Subcutaneous adipose tissue (tissue), 4 donors: ENCODE data around the gene RAB7B. TPM values are rescaled to one million over a fixed set of nuclear protein-coding genes. Genes with fewer than 3 reads are reported as not detected.

ENCODE experiments used
- total RNA-seq, 4 donors: library from RNA; depleted of rRNA; stranded (reverse); fragments of >200 nt; gene quantifications; one replicate each; pipeline ENCODE4 v1.1.0, GENCODE V29; 2016
- TF ChIP-seq, protein P1 (sequence below): fragments of 450-650 bp; IDR thresholded peaks from one replicate; pipeline ENCODE4 v1.5.1; 2016; ENCODE audit warnings: low read depth, mild to moderate bottlenecking, control low read depth, antibody characterized with exemption, moderate library complexity

Gene RAB7B
- total RNA-seq, 4 donors from 2014 or later, result 1.7 to 24.5 (median 7.5) TPM

DNA sequence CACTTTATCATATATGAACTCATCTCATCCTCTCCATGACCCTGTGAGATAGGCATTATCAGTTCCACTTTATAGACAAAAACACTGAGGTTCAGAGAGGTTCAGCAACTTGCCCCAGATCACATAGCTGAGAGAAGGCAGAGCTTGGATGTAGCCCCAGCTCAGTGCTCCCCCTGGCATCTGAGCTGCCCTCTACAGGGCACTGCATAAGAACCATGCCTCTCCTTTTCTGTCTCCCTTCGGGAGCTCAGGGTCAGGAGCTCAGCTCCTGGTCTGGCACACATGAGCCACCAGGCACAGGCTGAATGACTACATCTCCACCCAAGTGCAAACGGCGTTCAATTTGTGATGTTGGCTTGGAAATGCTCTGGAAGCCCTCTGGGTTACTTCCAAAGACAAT is 16.9 kb downstream of the RAB7B start:
- TF ChIP-seq, protein P1, sequence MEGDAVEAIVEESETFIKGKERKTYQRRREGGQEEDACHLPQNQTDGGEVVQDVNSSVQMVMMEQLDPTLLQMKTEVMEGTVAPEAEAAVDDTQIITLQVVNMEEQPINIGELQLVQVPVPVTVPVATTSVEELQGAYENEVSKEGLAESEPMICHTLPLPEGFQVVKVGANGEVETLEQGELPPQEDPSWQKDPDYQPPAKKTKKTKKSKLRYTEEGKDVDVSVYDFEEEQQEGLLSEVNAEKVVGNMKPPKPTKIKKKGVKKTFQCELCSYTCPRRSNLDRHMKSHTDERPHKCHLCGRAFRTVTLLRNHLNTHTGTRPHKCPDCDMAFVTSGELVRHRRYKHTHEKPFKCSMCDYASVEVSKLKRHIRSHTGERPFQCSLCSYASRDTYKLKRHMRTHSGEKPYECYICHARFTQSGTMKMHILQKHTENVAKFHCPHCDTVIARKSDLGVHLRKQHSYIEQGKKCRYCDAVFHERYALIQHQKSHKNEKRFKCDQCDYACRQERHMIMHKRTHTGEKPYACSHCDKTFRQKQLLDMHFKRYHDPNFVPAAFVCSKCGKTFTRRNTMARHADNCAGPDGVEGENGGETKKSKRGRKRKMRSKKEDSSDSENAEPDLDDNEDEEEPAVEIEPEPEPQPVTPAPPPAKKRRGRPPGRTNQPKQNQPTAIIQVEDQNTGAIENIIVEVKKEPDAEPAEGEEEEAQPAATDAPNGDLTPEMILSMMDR, result no peak

DNA sequence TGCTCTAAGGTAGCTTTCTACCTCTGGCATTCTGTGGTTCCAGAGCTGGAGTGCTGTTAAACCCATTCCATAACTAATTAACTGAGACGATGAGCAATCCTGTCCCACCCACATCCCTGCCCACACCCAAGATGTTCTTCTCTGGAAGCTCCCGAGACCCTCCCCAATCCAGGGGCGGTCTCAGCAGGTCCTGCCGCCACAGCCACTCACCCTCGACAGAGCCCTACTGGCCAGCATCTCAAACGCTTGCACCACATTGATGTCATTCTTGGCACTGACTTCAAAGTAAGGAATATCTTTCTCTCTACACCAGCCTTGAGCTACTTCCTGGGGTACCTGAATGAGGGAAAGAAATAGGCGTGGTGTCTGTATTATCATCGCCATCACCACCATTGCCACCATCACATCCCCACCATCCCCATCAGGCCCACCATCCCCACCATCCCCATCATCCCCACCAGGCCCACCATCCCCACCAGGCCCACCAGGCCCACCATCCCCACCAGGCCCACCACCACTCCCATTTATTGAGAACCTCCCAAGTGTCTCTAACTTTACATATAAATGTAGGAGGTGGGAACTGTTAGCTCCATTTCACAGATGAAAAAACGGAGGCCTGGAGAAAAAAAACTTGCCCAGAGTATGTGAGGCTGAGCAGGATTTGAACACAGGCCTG is 17.7 kb downstream of the RAB7B start:
- TF ChIP-seq, protein P1, result no peak

DNA sequence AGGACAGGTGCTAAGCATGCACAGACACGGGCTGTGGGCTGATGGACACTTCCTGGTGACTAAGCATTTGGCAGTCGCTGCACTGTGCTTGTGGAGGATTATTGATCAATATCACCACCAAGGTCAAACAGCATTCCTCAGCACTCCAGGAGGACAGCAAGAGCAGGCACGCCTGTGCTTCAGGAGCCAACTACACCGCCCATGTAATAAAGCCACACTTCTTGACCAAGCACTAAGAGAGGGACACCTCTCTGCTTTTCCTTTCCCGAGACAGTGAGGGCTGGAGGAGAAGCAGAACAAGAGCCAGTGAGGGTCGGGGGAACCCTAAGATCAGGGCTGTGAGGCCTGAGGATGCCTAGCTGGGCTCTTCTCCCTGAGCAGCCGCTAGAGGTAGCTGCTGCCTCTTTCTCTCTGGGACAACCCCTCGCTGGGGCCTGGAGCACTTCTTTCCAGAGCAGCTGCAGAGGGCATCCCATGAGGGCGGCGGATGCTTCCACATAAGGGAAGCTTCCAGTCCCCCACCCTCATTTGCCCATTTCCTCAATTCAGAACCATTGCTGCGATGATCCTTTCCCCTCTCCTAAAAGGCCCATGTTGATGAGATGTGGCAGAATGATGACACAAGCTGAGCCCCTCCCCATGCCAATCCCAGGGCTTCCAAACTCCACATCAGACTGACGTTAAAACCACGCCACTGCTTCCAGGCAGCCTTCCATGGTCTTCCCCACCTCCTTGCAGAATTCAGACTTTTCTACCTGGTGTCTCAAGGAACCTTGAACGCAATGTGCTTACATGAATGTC is 19.1 kb downstream of the RAB7B start:
- TF ChIP-seq, protein P1, result no peak

DNA sequence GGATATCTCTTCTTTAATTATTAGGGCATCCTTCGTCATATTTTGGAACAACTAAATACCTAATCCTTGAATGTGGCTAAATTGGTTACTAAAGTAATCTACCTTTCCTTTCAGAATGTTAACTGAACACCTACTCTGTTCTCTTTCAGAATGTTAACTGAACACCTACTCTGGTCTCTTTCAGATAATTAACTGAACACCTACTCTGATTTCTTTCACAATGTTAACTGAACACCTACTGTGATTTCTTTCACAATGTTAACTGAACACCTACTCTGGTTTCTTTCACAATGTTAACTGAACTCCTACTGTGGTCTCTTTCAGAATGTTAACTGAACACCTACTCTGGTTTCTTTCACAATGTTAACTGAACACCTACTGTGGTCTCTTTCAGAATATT is 21.9 kb downstream of the RAB7B start:
- TF ChIP-seq, protein P1, result no peak

DNA sequence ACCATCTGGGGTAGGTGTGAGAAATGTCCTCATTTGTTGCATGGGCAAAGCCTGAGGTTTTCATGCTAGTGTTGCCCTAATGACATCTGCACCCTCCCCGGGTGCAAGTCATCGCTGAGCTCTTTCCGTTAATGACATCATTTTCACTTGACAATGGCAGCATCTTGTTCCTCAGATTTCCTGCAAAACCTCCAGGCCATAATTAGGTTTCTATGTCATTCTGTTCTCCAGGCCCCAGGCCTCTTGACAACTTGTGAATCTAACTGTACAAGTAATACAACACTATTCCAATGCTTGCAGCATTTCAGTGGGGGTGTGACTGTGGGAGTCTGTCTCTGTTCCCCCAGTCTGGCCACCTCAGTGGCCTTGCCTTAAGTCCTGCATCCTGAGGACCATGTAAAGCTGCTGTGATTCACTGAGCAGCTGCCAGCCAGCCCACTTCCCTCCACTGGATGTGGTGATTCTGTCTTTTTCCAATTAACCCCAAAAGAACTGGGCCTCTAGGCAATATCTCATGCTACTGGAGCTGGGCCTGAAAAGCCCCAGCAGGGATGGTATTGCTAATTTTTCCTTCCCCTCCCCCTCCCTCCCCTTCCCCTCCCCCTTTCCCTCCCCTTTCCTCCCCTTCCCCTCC is 22.8 kb downstream of the RAB7B start:
- TF ChIP-seq, protein P1, result no peak

DNA sequence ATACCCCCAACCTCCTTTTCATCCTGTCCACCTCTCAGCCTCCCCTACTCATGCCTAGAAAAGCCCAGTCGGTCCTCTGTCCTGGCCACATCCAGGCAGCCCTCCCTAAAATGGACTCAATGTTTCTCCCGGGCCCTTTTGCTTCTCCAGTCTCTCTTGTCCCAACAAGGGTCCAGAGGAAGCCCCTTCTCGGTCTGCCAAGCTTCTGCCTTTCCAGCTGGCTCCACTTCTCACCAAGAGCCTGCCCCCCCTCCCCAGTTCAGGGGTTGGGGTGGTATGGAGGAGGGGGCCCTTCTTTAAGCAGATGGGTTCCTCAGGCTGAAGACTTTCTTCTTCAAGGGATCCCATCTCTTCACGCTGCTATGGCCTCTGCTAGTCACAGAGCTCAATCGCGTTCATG is 23.9 kb downstream of the RAB7B start:
- TF ChIP-seq, protein P1, result no peak

DNA sequence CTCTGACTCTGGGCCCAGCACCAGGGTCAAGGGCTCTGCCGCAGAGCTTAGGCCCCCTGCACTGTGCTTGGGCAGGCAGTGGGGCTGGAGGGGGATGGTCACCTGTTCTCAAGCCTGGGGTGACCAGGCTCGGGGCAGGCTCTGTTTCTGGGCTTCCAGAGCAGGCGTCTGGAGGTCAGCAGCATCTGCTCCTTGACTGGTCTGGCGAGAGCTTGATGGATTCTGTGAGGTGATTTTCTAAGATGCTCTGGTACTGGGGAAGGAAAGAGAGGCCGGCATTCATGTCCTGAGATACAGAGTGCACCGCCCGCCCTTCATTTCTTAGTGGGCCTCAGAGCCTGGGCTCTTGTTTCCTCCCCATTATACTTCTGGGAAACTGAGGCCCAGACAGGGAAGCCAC is 24.5 kb downstream of the RAB7B start:
- TF ChIP-seq, protein P1, result no peak
